Panc1 (cell line): Measurements from ENCODE around the gene MAN1A1. TPM values are rescaled to one million over a fixed set of nuclear protein-coding genes. Genes with fewer than 3 reads are reported as not detected.

Experiments
- ATAC-seq: fragments of 200-7000 bp; cut with Tn5 transposase; 2 replicates; pipeline ENCODE4 v1.9.1; 2020; ENCODE audit warnings: mild to moderate bottlenecking, moderate library complexity
- BruUV-seq: library from RNA; stranded (reverse); fragments of 400-500 nt; replicated peaks from 2 replicates; lab custom pipeline; 2021; lab: Mats Ljungman, UMichigan
- CTCF ChIA-PET: fragments of 300-600 bp; sonication (Branson Sonifier 250); formaldehyde crosslinking; loops from one replicate; lab custom pipeline; 2022; ENCODE audit warnings: antibody characterized with exemption; lab: Charles Lee
- POLR2A ChIA-PET: fragments of 300-600 bp; sonication (Branson Sonifier 250); formaldehyde crosslinking; loops from one replicate; lab custom pipeline; 2022; ENCODE audit warnings: antibody characterized with exemption; lab: Charles Lee
- DNase-seq: peaks from one replicate; pipeline ENCODE4 v3.0.0-alpha.2; 2010; ENCODE audit warnings: low read depth, low spot score
- H3K27ac ChIP-seq: 2 replicates; pipeline ENCODE4 v1.5.1; 2011; ENCODE audit warnings: mild to moderate bottlenecking, low read length, inconsistent platforms
- H3K27me3 ChIP-seq: fragments of 200-500 bp; sonication (Bioruptor generic); 2 replicates; pipeline ENCODE4 v1.6.0; 2014; ENCODE audit warnings: low read length, inconsistent platforms; ENCODE audit not compliant: control insufficient read depth, insufficient read depth
- H3K36me3 ChIP-seq: fragments of 200-500 bp; sonication (Bioruptor generic); 2 replicates; pipeline ENCODE4 v1.5.1; 2014; ENCODE audit warnings: inconsistent platforms, mild to moderate bottlenecking, low read length, moderate library complexity; ENCODE audit not compliant: control insufficient read depth, insufficient read depth
- H3K4me1 ChIP-seq: 2 replicates; pipeline ENCODE4 v1.5.1; 2011; ENCODE audit warnings: inconsistent platforms, mild to moderate bottlenecking, low read length, moderate library complexity; ENCODE audit not compliant: control insufficient read depth, insufficient read depth
- H3K4me3 ChIP-seq, 2 experiments: 2 replicates each; pipeline ENCODE4 v1.5.1; 2011 to 2012; ENCODE audit warnings: low read depth in 2 of 2, low read length in 2 of 2, mild to moderate bottlenecking in 2 of 2, inconsistent platforms in 1 of 2, moderate library complexity in 1 of 2
- H3K9me3 ChIP-seq: fragments of 200-500 bp; sonication (Bioruptor generic); 2 replicates; pipeline ENCODE4 v1.5.1; 2014; ENCODE audit warnings: low read depth, mild to moderate bottlenecking, inconsistent platforms, low read length, moderate library complexity; ENCODE audit not compliant: control insufficient read depth, insufficient read depth
- POLR2AphosphoS5 ChIP-seq: IDR thresholded peaks from 2 replicates; pipeline ENCODE4 v1.6.1; 2012; ENCODE audit warnings: mild to moderate bottlenecking, low read depth, low read length, moderate library complexity
- REST ChIP-seq, 2 experiments: IDR thresholded peaks; 2 replicates each; pipeline ENCODE4 v1.6.1; 2011 to 2012; ENCODE audit warnings: low read depth in 2 of 2, control low read depth in 1 of 2, low read length in 1 of 2, mild to moderate bottlenecking in 1 of 2, moderate library complexity in 1 of 2; ENCODE audit not compliant: insufficient read depth in 1 of 2
- SIN3A ChIP-seq: IDR thresholded peaks from 2 replicates; pipeline ENCODE4 v1.6.1; 2012; ENCODE audit warnings: low read depth, mild to moderate bottlenecking, low read length, moderate library complexity, borderline replicate concordance; ENCODE audit not compliant: insufficient read depth
- TCF7L2 ChIP-seq: IDR thresholded peaks from 2 replicates; pipeline ENCODE4 v1.6.1; 2011; ENCODE audit warnings: mild to moderate bottlenecking, low read depth, low read length, inconsistent platforms
- in situ Hi-C: cut with HindIII; loops from 2 replicates; pipeline ENCODE4 v1.10.0; 2016; ENCODE audit warnings: low sequenced_read_pairs, low pct_unique_long_range_greater_than_20kb
- intact Hi-C: fragments of 100-400 bp; cut with micrococcal nuclease; formaldehyde crosslinking; loops from one replicate; pipeline ENCODE4 v1.10.0; 2022; ENCODE audit not compliant: unreplicated experiment
- total RNA-seq: library from RNA; stranded (reverse); gene quantifications from one replicate; pipeline ENCODE4 v1.2.1, GENCODE V29; 2021; ENCODE audit not compliant: unreplicated experiment
- TF ChIP-seq, protein P1 (sequence below): fragments of 450-650 bp; IDR thresholded peaks from 2 replicates; pipeline ENCODE4 v1.5.1; 2017; ENCODE audit warnings: mild to moderate bottlenecking

The MAN1A1 gene
- total RNA-seq, 1 experiment from 2014 or later = 3.2 TPM

GRCh38 chr6:119142637-119143036 lies 206.9 kb downstream of the MAN1A1 start:
- ChIA-PET CTCF (no interaction called here), POLR2A (no interaction called here)
- DNase-seq (no peak), ATAC-seq (no peak)
- intact Hi-C loops (loop anchor here (10.0 kb wide), 1 partner anchor 592 kb away; no protein-coding TSS in a partner anchor), in situ Hi-C loops (no loop called here)
- H3K9me3 ChIP-seq = no peaks in the 10 kb centered on the region
- TF ChIP-seq SIN3A (no peak), TCF7L2 (no peak)
- TF ChIP-seq, protein P1, sequence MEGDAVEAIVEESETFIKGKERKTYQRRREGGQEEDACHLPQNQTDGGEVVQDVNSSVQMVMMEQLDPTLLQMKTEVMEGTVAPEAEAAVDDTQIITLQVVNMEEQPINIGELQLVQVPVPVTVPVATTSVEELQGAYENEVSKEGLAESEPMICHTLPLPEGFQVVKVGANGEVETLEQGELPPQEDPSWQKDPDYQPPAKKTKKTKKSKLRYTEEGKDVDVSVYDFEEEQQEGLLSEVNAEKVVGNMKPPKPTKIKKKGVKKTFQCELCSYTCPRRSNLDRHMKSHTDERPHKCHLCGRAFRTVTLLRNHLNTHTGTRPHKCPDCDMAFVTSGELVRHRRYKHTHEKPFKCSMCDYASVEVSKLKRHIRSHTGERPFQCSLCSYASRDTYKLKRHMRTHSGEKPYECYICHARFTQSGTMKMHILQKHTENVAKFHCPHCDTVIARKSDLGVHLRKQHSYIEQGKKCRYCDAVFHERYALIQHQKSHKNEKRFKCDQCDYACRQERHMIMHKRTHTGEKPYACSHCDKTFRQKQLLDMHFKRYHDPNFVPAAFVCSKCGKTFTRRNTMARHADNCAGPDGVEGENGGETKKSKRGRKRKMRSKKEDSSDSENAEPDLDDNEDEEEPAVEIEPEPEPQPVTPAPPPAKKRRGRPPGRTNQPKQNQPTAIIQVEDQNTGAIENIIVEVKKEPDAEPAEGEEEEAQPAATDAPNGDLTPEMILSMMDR = no peak
- BruUV-seq = no TSS peak
- H3K36me3 ChIP-seq = no peaks in the 10 kb centered on the region
- no peaks in the 10 kb centered on the region for H3K27me3 ChIP-seq
- H3K27ac ChIP-seq = no peak overlapping the region
- peaks cover 13% of the 10 kb centered on the region for H3K4me1 ChIP-seq
- H3K4me3 ChIP-seq = no peak overlapping the region

GRCh38 chr6:119142041-119142440 lies 207.5 kb downstream of the MAN1A1 start:
- POLR2A ChIA-PET = no interaction called here
- Histone ChIP-seq H3K9me3 (no peaks in the 10 kb centered on the region), H3K27me3 (no peaks in the 10 kb centered on the region), H3K36me3 (no peaks in the 10 kb centered on the region), H3K4me1 (peaks cover 8% of the 10 kb centered on the region; the same call in 1 of the 2 replicates), H3K27ac (no peak overlapping the region), H3K4me3 (no peak overlapping the region)
- ATAC-seq (no peak), DNase-seq (no peak)
- TF ChIP-seq REST (IDR thresholded peaks at IDR 0.05; ENCODE audit: insufficient read depth in 1 of 2, low read depth in 2 of 2, low read length in 1 of 2) (no peak), TCF7L2 (no peak), SIN3A (no peak), POLR2AphosphoS5 (no peak)
- TF ChIP-seq, protein P1 = no peak
- CTCF ChIA-PET = no interaction called here
- in situ Hi-C loops (no loop called here), intact Hi-C loops (loop anchor here (10.0 kb wide), 1 partner anchor 593 kb away; no protein-coding TSS in a partner anchor)
- BruUV-seq = no TSS peak
